GM12874 (cell line): ENCODE results near the gene SYNPR.

Source experiments
- TF ChIP-seq, protein P1 (sequence below): IDR thresholded peaks from 2 replicates; pipeline ENCODE4 v1.5.1; 2011; ENCODE audit warnings: low read depth, mild to moderate bottlenecking, control low read depth, low read length, moderate library complexity; ENCODE audit not compliant: insufficient read depth

SYNPR gene

DNA sequence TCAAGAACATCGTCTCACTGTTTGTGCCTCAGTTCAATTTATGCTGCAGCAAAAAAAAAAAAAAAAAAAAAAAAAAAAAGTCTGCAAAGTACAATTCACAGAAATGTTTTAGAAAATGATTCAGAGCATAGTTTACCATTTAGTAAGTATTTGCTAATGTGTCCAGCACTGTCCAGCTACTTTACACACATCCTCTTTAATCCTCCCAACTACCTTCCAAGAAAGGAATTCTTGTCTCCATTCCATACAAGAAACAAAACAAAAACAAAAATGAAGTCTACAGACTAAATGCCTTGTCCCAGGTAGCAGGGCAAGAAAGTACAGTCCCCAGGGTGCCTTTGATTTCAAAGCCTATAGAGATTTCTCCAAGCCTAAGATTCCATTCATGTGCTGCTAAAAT, 335.5 kb downstream of the SYNPR start:
- TF ChIP-seq, protein P1, sequence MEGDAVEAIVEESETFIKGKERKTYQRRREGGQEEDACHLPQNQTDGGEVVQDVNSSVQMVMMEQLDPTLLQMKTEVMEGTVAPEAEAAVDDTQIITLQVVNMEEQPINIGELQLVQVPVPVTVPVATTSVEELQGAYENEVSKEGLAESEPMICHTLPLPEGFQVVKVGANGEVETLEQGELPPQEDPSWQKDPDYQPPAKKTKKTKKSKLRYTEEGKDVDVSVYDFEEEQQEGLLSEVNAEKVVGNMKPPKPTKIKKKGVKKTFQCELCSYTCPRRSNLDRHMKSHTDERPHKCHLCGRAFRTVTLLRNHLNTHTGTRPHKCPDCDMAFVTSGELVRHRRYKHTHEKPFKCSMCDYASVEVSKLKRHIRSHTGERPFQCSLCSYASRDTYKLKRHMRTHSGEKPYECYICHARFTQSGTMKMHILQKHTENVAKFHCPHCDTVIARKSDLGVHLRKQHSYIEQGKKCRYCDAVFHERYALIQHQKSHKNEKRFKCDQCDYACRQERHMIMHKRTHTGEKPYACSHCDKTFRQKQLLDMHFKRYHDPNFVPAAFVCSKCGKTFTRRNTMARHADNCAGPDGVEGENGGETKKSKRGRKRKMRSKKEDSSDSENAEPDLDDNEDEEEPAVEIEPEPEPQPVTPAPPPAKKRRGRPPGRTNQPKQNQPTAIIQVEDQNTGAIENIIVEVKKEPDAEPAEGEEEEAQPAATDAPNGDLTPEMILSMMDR = no peak

DNA sequence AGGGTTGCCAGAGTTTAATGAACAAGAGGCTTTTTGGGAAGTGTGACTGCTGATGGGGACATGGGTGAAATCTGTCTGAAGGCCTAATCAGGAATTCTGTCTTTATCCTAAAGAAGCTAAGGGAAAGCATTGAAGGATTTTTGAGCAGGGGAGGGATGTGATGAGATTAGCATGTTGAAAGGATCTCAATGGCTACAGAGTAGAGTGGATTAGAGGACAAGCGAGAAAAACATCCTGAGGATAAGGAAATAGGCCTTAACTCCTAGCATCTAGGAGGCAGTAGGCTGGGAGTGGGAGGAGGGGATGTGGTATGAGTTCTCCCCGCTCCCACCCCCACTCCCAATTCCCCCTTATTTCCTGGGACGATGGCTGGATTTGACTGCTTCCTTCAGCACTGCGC, 339.3 kb downstream of the SYNPR start:
- TF ChIP-seq, protein P1 = no peak

DNA sequence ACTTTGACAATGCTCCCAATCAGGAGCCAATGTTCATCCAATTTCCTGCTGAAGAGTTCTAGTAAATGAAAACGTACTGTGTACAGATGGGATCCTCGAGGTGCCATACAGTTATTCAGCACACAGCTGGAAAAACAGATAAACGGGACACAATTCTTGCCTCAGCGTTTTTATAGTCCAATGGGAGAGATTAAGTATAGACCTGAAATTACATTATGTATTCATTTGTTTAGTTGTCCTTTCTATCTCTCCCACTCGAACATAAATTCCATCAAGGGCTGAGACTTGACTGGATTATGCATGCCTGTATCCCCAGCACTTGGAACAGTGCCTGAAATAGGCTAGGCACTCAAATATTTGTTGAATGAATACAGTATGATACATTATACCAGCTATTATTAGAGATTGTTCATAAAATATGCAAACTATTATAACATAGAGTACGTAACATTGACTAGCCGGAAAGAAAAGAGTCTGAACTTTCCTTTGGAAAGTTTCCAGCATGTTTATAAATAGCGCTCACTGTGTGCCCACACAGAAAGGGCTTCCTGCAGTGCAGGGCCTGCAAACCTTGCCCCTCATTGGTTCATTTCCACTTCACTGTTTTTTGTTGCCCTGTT, 346.9 kb downstream of the SYNPR start:
- TF ChIP-seq, protein P1 = no peak

DNA sequence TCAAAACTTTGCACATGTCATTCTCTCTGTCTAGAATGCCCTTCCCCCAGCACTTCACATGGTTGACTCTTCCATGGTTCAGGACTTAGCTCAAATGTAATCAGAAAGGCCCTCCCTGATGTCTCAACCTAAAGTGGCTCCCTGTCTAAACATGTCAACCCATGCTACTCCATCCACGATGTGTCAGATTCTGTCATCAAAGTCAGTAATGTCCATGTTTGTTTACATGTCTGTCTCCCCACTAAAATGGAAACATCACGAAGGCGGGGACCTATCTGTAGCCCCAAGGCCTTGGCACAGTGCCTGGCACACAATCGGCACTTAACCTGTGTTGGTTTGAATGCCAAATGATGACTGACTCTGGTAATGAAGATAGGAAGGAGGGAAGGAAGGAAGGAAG, 353.6 kb downstream of the SYNPR start:
- TF ChIP-seq, protein P1 = no peak

DNA sequence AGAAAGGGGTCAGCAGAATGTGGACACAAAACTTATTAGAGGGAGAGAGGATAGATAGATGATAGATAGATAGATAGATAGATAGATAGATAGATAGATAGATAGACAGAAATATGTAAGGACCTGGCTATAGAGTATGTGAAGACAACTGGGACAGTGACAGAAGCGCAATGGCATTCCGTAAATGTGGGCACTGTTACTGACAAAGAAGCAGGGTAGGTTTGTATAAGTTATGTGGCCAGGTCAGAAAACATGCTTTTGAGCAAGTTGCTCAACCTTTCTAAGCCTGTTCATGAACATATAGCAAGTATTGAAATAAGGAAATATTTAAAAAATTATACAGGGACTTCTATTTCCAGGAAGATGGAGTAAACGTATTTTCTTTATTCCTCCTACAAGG, 357.1 kb downstream of the SYNPR start:
- TF ChIP-seq, protein P1 = no peak

DNA sequence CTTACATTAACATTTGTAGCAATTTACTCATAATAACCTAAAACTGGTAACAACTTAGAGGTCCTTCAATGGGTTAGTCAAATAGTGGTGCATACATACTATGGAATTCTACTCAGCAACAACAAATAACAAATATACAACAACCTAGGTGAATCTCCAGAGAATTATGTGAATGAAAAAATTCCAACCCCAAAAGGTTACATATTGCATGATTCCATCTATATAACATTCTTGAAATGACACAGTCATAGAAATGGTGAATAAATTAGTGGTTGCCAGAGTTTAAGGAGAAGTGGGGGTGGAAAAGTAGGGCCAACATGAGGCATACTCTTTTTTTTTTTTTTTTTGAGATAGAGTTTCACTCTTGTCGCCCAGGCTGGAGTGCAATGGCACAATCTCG, 361.7 kb downstream of the SYNPR start:
- TF ChIP-seq, protein P1 = no peak

DNA sequence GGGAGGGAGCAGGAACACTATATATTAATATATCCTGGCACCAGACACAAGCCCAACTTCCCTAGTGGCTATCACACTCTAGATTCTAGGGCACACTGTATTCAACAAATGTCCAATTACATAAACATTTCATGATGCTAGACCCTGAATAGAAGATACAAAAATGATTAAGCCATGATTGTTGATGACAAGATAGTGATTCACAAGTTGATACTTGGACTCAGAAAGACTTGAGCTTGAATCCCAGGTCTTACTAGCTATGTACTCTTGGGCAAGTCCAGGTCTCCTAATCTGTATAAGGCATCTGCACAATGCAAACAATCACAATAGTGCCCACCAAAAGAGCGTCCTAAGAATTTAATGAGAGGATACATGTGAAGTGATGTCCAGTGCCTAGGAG, 364.4 kb downstream of the SYNPR start:
- TF ChIP-seq, protein P1 = no peak

DNA sequence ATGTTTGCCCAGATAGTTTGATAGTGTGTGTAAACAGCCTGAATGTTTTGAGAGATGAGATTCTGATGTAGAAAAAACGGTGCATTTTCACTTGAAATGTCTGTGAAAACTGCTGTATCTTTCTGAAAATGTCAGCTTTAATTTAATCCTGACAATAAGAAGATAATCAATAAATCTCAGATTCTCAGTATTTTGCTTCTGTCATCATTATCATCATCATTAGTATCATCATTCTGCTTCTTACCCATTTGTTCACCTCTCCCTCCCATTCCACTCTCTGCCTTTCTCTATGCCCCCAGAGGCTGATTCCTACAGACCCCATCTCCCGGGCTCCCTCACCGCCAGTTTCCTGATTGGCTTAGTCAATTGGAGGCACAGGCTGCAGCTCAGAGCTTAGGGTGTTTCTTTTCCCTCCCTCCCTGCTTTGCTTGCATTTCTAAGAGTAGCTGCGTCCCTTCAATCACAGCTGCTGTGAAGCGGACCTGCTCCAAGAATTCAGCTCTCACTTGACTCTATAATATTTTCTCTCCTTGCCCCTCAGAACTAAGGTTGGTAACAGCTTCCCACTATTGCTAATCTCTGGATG, 366.2 kb downstream of the SYNPR start:
- TF ChIP-seq, protein P1 = no peak
